ENCODE results near the gene WDR5. TPM values are rescaled to one million over a fixed set of nuclear protein-coding genes. Genes with fewer than 3 reads are reported as not detected.

Gene WDR5
- total RNA-seq, 1 donor from 2014 or later: 29.3 TPM

GRCh38 chr9:134173127-134174072 is 37.5 kb downstream of the WDR5 start:
- no peak for DNase-seq (ENCODE audit: low read depth, low spot score)

DNA sequence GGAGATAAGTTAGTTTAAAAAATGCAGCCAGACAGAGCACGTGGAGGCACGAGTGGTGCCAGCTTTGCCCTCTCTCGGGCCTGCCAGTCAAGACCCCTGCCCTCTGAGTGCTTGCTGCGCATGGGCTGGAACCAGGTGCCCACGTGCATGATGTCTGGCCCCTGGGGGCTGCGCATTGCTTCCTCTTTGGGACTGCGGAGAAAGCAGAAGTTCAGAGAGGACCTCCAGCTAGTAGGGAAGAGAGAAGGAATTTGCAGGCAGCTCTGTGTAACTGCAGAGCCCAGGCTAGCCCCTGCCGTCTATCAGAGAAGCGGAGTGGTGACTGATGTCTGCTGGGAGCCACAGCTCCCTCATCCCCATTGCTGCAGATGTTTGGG is 38.2 kb downstream of the WDR5 start:
- DNase-seq (ENCODE audit: low read depth, low spot score): no peak

GRCh38 chr9:134174526-134175290 is 38.8 kb downstream of the WDR5 start:
- DNase-seq (ENCODE audit: low read depth, low spot score): no peak

- DNase-seq (ENCODE audit: low read depth, low spot score): no peak
These were observed 39.5 kb downstream of the WDR5 start for GRCh38 chr9:134175291-134175807.

- no peak for DNase-seq (ENCODE audit: low read depth, low spot score)
These were observed 40.1 kb downstream of the WDR5 start for GRCh38 chr9:134175808-134176598.

- no peak for DNase-seq (ENCODE audit: low read depth, low spot score)
These were observed 40.7 kb downstream of the WDR5 start for GRCh38 chr9:134176599-134176968.

GRCh38 chr9:134177186-134177585 is 41.3 kb downstream of the WDR5 start:
- DNase-seq (ENCODE audit: low read depth, low spot score): no peak

DNA sequence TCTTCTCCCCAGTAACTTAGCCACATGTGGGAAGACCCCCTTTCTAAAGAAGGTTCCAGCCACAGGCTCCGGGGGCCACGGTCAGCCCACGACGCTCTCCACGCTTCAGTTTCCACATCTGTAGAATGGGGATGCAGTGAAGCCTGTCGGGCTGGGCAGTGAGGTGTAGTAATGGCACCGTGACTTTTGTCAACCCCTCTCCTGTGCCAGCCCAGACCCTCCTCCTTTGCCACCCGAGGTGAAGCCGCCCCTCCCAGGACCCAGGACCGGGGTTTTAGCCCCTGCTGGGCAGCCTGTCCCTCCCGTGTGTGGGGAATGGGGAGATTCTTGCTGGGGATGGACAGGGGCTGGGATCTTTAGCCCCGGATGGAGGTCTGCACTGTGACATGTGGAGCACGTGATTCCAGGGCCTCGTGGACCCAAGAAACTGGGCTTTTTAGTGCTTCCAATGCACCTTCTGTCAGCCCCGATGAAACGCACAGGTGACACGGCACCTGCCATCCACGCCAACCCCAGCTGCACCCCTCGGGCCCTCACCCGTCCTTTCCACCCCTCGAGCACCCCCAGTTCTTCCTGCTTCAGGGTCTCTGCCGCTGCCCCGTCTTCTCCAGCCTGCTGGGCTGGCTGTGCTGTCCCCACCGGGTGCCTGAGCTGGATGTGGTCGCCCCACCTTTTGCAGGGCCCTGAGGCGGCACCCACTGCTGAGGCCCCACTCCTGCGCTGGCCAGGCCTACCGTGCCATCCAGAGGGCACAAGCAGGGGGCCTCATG is 41.9 kb downstream of the WDR5 start:
- no peak for DNase-seq (ENCODE audit: low read depth, low spot score)

DNA sequence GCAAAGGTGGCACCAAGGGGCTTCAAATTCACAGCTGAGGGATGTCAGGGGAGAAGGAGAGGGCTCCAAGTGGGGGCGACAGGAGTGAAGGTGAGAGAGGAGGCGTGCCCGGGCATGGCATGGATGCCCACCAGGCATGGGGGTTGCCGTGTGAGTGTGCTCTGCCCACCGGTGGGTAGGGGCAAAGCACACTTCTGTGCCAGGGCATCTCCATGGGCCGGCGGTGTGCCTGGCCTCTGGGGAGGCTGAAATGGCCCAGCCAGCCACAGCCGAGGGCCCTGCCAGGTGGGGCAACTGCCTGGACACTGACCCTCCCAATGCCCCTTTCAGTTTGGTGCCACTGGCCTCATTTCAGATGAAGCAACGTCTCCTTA is 42.5 kb downstream of the WDR5 start:
- no peak for DNase-seq (ENCODE audit: low read depth, low spot score)

DNA sequence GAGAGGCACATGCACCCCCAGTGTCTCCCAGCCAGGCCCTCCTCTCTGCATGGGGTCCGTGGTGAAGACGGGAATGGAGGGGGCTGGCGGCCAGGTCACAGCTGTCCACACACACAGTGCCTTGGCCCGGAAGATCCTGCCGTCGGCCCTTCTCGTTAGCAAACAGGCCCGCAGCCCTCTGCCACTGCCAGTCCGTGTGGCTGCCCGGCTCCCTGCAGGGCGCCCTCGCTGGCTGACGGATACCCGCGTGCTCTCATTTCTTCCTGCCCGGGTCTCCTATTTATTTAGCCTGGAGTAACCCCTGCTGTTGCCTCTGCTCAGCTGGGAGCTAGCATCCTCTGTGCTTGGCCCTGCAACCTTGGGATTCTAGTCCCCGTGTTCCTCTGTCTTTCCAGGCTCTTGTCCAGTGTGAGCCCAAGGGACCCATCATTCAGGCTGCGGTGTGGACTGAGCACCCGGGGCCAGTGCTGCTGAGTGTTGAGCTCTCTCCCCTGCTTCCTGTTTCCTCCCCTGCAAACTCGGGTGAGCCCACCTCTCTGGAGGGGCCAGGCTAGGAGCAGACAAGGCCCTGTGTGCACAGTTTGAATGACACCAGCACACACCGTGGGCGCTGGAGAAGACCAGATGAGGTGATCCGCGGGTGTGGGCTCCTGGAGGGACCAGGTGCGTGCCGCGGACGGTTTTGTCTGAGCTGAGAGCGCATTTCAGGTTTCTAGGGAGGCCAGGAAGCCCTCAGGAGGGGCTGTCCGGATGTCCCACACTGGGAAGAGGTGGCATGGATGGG is 43.1 kb downstream of the WDR5 start:
- no peak for DNase-seq (ENCODE audit: low read depth, low spot score)

DNA sequence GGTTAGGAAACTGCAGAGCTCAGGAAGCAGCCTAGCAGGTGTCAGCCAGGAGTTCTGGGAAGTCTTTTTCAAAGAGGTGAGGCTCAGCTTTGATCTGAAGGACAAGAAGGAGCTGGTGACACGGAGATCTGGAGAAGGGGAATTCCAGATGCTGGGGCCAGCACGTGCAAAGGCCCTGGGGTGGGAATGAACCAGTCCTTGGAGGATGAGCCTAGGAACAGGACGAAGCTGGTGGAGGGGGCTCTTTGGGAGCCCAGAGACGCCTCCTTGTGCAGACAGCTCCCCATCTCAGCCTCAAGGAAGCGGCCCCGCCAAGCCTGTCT is 43.7 kb downstream of the WDR5 start:
- DNase-seq (ENCODE audit: low read depth, low spot score): no peak

- DNase-seq (ENCODE audit: low read depth, low spot score): no peak
These were observed 44.3 kb downstream of the WDR5 start for GRCh38 chr9:134179918-134180785.

- no peak for DNase-seq (ENCODE audit: low read depth, low spot score)
These were observed 45.1 kb downstream of the WDR5 start for GRCh38 chr9:134180786-134181647.

GRCh38 chr9:134181648-134182034 is 45.8 kb downstream of the WDR5 start:
- DNase-seq (ENCODE audit: low read depth, low spot score): no peak

DNA sequence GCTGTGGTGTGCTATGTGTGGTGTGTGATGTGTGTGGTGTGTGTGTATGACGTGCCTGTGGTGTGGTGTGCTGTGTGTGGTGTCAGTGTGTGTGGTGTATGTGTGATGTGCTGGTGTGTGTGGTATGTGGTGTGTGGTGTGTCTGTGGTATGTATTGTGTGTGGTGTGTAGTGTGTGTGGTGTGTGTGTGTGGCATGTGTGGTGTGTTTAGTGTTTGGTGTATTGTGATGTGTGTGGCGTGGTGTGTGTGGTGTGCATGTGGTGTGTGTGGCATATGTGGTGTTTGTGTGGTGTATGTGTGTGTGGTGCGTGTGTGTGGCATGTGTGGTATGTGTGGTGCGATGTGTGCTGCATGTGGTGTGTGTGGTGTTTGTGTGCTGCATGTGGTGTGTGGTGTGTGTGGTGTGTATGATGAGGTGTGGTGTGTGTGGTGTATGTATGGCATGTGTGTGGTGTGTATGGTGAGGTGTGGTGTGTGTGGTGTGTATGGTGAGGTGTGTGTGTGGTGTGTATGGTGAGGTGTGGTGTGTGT is 46.7 kb downstream of the WDR5 start:
- DNase-seq (ENCODE audit: low read depth, low spot score): no peak

DNA sequence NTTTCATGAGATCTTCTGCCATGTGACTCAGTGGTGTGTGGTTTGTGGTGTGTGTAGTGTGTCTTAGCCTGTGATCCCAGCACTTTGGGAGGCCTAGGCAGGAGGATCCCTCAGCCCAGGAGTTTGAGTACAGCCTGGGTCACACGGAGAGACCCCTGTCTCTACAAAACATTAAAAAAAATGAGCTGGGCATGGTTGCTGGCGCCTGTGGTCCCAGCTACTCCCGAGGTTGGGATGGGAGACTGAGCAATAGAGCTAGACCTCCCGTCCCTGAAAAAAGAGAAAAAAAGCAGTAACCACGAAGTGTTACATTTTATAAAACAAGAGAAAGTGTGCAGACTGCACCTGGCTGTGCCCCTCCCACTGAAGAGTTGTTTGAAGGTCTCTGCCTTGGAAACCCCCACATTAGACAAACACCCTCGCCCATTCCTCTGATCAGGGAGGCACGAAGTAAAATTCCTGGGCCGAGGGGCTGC is 49.7 kb downstream of the WDR5 start:
- DNase-seq (ENCODE audit: low read depth, low spot score): no peak

DNA sequence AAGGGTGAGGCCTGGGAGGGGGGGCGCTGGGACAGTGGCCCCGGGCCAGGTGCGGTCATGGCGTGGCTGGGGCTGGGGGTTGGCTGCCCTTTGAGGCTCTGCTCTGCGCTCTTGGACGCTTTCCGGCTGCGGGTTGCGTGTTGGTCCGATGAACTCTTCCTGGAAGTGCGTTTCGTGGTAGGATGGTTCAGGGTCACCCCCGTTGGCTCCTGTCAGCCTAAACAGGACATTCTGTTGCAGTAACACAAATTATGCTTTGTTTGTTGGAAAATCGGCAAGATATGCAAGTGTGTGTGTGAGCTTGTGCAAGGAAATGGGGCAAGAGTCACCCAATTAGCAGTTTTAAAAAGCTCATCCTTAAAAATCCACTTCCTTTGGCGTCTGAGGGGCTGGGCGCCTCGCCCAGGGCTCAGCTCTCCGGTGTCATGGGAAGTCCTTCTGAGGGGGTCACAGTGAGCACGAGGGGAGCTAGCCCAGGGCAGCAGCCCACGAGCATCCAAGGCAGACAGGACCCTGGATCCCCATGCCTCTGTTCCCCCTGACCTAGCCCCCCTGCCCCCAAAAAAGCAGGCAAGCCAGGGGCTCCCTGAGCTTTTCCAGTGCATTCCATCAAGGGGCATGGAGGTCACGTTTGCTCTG is 50.7 kb downstream of the WDR5 start:
- no peak for DNase-seq (ENCODE audit: low read depth, low spot score)

Data from pulmonary artery endothelial cell (primary cell).